HG02763 (cell line): ENCODE measurements around the gene PDE4B.

Experiments used
- ATAC-seq: cut with Tn5 transposase; IDR thresholded peaks from one replicate; pipeline ENCODE4 v1.9.1; 2021; ENCODE audit warnings: mild to moderate bottlenecking, moderate library complexity; ENCODE audit not compliant: unreplicated experiment

PDE4B gene

DNA sequence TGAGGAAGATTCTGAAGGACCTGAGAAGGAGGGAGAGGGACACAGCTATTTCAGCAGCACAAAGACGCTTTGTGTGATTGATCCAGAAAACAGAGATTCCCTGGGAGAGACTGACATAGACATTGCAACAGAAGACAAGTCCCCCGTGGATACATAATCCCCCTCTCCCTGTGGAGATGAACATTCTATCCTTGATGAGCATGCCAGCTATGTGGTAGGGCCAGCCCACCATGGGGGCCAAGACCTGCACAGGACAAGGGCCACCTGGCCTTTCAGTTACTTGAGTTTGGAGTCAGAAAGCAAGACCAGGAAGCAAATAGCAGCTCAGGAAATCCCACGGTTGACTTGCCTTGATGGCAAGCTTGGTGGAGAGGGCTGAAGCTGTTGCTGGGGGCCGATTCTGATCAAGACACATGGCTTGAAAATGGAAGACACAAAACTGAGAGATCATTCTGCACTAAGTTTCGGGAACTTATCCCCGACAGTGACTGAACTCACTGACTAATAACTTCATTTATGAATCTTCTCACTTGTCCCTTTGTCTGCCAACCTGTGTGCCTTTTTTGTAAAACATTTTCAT lies 579.9 kb downstream of the PDE4B start:
- no peak for ATAC-seq

GRCh38 chr1:66373157-66373591 lies 580.5 kb downstream of the PDE4B start:
- ATAC-seq: no peak

GRCh38 chr1:66374148-66374547 lies 581.5 kb downstream of the PDE4B start:
- peak; percentile 21 for ATAC-seq

DNA sequence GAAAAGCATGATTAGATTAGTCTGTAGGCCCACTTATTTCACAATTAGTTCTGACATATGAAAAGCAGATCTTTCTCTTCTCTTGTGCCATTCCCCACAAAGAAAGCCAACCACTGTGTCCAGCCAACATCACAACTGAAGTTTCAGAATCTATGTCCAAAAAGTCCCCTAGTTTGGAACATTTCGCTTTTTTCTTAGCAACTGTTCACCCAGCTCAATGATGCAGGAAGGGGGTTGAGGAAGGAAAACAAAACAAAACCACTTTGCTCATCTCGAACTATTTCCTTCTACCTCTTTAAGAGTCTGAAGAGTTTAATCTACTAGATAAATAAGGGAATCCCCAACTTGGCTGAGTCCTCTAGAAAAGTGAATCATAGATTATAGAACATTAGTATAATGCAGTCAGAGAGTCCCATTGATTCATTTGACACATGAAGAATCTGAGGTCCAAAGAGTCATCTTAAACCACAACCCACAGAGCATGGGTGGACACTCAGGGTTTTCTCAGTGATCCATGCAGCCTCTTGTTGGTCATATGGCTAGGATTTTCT lies 581.9 kb downstream of the PDE4B start:
- peak; percentile 55 for ATAC-seq

- no peak for ATAC-seq
These were observed 582.4 kb downstream of the PDE4B start for GRCh38 chr1:66375125-66375524.

- peak; percentile 95 for ATAC-seq
These were observed 587.9 kb downstream of the PDE4B start for GRCh38 chr1:66380452-66381212.

DNA sequence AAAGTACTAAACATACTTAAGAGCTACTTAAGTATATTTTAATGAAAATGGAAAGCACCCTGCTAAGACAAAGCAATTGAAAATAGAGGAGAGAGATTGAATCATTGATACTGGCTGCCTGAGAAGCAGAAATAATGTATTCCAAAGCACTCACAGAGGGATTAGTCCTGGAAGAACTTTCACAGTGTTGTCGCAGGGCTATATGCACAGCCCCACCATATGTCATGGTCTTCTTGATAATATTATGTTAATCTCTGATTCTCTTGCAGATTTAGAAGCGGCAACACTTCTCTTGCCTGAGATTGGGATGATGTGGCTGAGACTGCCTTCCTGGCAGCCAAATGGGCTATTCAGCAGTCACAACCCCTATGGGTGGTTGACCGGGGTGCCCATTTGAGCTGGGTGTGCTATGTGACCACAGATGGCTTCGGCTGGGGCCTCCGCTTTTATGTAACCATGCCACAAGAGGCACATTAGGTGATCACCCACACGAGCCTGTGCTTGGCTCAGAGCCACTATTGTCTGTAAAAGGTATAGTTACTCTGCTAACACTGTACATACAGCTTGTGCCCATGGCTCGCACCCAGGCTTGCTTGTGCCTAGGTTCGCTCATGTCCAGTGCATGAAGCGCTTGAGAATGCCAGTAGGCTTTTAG lies 589.1 kb downstream of the PDE4B start:
- ATAC-seq: no peak

- ATAC-seq: no peak
These were observed 590.5 kb downstream of the PDE4B start for GRCh38 chr1:66383168-66383567.

- ATAC-seq: no peak
These were observed 590.9 kb downstream of the PDE4B start for GRCh38 chr1:66383611-66384010.

- no peak for ATAC-seq
These were observed 591.7 kb downstream of the PDE4B start for GRCh38 chr1:66384258-66384921.

DNA sequence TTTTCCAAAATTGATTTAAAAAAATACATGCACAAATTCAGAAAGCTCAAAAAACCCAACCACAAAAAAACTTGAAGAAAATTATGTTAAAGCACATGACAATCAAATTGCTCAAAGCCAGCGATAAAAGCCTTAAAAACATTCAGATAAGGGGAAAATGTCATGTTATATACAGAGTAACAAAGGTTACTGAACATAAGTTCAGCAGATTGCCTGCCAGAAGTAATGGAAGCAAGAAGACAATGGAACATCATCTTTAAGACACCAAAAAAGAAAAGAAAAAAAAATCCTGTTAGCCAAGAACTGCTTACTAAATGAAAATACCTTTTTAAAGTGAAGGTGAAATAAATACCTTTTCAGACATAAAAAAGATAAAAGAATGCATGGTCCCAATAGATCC lies 594.0 kb downstream of the PDE4B start:
- no peak for ATAC-seq

GRCh38 chr1:66388913-66389312 lies 596.2 kb downstream of the PDE4B start:
- no peak for ATAC-seq

- no peak for ATAC-seq
These were observed 601.0 kb downstream of the PDE4B start for GRCh38 chr1:66393586-66394287.

DNA sequence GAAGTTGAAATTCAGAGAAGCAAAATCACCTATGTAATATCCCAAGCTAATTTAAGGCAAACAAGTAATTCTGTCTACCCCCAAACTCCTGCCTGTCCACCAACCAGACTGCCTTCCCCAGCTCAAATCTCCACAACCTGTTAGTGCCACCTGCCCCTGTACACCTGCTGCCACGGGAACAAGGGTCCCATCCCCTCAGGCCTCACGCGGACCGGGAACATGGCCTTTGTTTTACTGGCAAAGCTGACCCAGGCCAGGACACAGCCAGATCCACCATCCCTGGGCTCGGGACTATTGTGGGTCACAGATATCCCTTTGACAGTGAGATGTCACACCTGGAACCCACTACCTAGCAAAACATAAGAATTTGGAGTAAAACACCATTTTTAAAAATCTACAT lies 601.9 kb downstream of the PDE4B start:
- ATAC-seq: no peak

- no peak for ATAC-seq
These were observed 602.7 kb downstream of the PDE4B start for GRCh38 chr1:66395202-66396061.

DNA sequence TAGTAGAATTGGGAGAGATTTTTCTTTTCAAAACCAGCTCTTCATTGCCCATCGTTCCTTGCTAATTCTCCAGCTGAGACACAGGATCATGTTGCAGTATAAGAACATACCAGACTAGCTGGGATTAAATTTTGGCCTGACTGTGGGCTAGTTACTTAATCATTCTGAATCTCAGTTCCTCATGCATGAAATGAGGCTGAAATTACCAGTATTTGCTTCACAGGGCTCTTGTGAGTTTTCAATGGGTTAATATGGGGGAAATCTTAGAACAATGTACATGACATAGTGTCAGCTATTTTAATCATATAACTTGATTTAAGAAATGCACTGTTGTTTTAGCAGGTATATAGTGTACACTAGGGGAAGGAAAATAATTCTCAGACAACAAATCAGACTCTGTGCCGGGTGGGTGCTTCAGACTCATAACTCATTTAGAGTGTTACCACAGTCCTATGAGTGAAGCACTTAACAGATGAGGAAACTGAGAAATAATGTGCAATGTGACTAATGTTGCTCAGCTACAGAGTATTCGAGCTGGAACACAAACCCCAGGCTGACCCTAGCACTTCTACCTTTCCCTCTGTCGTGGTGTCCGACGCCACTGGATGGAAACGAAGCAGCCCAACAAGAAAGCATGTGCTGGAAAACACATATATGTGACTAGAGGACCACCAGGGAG lies 603.7 kb downstream of the PDE4B start:
- ATAC-seq: peak; percentile 38

DNA sequence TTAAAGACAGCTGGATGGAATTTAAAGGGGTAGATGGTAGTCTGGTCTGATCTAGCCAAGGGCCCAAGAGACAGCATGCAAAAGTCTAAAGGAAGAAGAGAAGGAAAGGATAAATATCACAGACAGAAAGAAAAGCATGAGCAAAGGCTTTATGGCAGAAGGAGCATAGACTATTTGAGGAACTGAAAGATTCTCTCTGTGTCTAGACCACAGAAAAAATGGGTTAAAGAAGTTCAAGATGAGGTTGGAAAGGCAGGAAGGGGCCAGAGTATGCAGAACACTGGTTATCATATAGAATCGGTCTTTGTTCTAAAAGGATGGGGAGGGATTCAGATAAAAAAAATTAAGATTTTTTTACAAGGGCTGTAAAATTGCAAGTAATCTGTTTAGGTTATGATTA lies 604.5 kb downstream of the PDE4B start:
- ATAC-seq: peak; percentile 29

DNA sequence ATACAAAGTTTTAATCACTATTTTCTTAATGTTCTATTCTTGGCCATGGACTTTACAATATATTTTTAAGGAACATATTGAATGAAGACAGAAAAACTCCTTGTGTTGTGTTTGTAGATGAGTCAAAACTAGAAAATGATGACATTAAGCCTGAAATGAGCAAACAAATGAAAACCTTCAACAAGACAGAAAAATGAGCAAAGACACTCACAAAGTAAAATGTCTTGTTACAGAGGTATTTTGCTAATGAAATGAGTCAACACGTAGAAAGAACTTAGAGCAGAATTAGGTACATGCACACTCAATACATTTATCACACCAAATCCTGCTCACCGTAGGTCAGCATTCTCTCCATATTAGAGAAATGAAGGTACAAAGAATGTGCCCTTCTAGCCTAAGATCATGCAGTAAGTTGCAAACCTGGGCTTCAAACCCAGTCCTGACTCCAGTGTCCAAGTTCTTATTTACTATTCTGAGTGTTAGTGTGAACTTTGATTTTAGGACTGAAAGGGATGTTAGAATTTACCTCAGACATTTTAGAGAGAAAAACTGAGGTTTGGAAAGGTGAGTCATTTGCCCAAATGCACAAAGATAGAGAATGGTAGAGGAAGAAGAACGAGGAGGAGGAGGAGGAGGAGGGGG lies 607.3 kb downstream of the PDE4B start:
- no peak for ATAC-seq

GRCh38 chr1:66400660-66401059 lies 608.0 kb downstream of the PDE4B start:
- no peak for ATAC-seq
